SK-N-SH treated with all-trans-retinoic acid at 6 μM for 48 hours (cell line): ENCODE data around the gene CEP290.

Experiments
- ATAC-seq: fragments of 200-7000 bp; cut with Tn5 transposase; 3 replicates; pipeline ENCODE4 v1.9.1; 2020; ENCODE audit warnings: mild to moderate bottlenecking, moderate library complexity
- ARNTL ChIP-seq: fragments of 450-650 bp; formaldehyde crosslinking; IDR thresholded peaks from 2 replicates; pipeline ENCODE4 v1.5.0; 2020; ENCODE audit warnings: low read depth, mild to moderate bottlenecking, moderate library complexity, borderline replicate concordance
- BACH2 ChIP-seq: fragments of 250-450 bp; sonication (Bioruptor Pico); IDR thresholded peaks from 2 replicates; pipeline ENCODE4 v1.9.0; 2021; ENCODE audit warnings: mild to moderate bottlenecking, borderline replicate concordance
- CSDC2 ChIP-seq: fragments of 250-450 bp; sonication (Bioruptor Pico); IDR thresholded peaks from 2 replicates; pipeline ENCODE4 v1.5.0; 2020; ENCODE audit warnings: mild to moderate bottlenecking, moderate library complexity
- CSRNP3 ChIP-seq: fragments of 250-450 bp; sonication (Bioruptor Pico); IDR thresholded peaks from 2 replicates; pipeline ENCODE4 v1.5.1; 2021; ENCODE audit warnings: mild to moderate bottlenecking, moderate library complexity
- ESRRG ChIP-seq: fragments of 250-450 bp; sonication (Bioruptor Pico); IDR thresholded peaks from 2 replicates; pipeline ENCODE4 v1.6.1; 2021; ENCODE audit warnings: mild to moderate bottlenecking
- ISL1 ChIP-seq: fragments of 250-450 bp; sonication (Bioruptor Pico); IDR thresholded peaks from 2 replicates; pipeline ENCODE4 v2.1.2; 2022; ENCODE audit warnings: mild to moderate bottlenecking, moderate library complexity
- OSR1 ChIP-seq: fragments of 250-450 bp; sonication (Bioruptor Pico); IDR thresholded peaks from 2 replicates; pipeline ENCODE4 v1.8.0; 2022; ENCODE audit warnings: moderate library complexity, mild to moderate bottlenecking, inconsistent platforms
- PATZ1 ChIP-seq: fragments of 250-450 bp; sonication (Bioruptor Pico); IDR thresholded peaks from 2 replicates; pipeline ENCODE4 v1.8.0; 2020; ENCODE audit warnings: mild to moderate bottlenecking, moderate library complexity, borderline replicate concordance
- PPARA ChIP-seq: fragments of 250-450 bp; sonication (Bioruptor Pico); IDR thresholded peaks from 2 replicates; pipeline ENCODE4 v1.5.0; 2020; ENCODE audit warnings: mild to moderate bottlenecking, borderline replicate concordance
- RARB ChIP-seq: fragments of 250-450 bp; sonication (Bioruptor Pico); IDR thresholded peaks from 2 replicates; pipeline ENCODE4 v1.8.0; 2021; ENCODE audit warnings: mild to moderate bottlenecking, moderate library complexity
- SNAI2 ChIP-seq: fragments of 250-450 bp; sonication (Bioruptor Pico); IDR thresholded peaks from 2 replicates; pipeline ENCODE4 v1.5.0; 2020; ENCODE audit warnings: mild to moderate bottlenecking, moderate library complexity
- TCF4 ChIP-seq: fragments of 250-450 bp; sonication (Bioruptor Pico); IDR thresholded peaks from 2 replicates; pipeline ENCODE4 v1.8.0; 2021; ENCODE audit warnings: mild to moderate bottlenecking, moderate library complexity, borderline replicate concordance
- TOX ChIP-seq: fragments of 250-450 bp; sonication (Bioruptor Pico); IDR thresholded peaks from 2 replicates; pipeline ENCODE4 v1.8.0; 2021; ENCODE audit warnings: mild to moderate bottlenecking, moderate library complexity, borderline replicate concordance
- ZC3H10 ChIP-seq: fragments of 250-450 bp; sonication (Bioruptor Pico); IDR thresholded peaks from 2 replicates; pipeline ENCODE4 v1.5.1; 2021; ENCODE audit warnings: mild to moderate bottlenecking, moderate library complexity
- ZFP30 ChIP-seq: fragments of 450-650 bp; formaldehyde crosslinking; IDR thresholded peaks from 2 replicates; pipeline ENCODE4 v1.5.0; 2022; ENCODE audit warnings: mild to moderate bottlenecking, moderate library complexity
- ZNF70 ChIP-seq: fragments of 450-650 bp; formaldehyde crosslinking; IDR thresholded peaks from 2 replicates; pipeline ENCODE4 v1.5.0; 2020; ENCODE audit warnings: mild to moderate bottlenecking, moderate library complexity
- TF ChIP-seq, protein P1 (sequence below): fragments of 250-450 bp; sonication (Bioruptor Pico); IDR thresholded peaks from 2 replicates; pipeline ENCODE4 v1.5.1; 2020; ENCODE audit warnings: low read depth, mild to moderate bottlenecking, moderate library complexity
- TF ChIP-seq, protein P2 (sequence below): fragments of 250-450 bp; sonication (Bioruptor Pico); IDR thresholded peaks from 2 replicates; pipeline ENCODE4 v1.5.0; 2020; ENCODE audit warnings: mild to moderate bottlenecking, moderate library complexity

Gene CEP290

DNA sequence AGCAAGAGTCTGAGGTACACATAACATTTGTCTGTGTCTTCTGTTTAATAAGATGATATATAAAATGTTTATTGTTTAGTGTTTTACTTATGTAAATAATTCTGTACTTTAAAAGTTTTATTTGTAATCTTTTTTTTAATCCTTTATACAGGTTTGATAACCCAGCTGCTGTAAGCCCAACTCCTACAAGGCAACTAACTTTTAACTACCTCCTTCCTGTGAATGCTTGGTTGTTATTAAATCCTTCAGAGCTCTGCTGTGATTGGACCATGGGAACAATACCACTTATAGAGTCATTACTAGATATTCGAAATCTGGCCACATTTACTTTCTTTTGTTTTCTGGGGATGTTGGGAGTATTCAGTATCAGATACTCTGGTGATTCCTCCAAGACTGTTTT lies 24.3 kb upstream of the CEP290 start (continued):
- TF ChIP-seq, protein P1, sequence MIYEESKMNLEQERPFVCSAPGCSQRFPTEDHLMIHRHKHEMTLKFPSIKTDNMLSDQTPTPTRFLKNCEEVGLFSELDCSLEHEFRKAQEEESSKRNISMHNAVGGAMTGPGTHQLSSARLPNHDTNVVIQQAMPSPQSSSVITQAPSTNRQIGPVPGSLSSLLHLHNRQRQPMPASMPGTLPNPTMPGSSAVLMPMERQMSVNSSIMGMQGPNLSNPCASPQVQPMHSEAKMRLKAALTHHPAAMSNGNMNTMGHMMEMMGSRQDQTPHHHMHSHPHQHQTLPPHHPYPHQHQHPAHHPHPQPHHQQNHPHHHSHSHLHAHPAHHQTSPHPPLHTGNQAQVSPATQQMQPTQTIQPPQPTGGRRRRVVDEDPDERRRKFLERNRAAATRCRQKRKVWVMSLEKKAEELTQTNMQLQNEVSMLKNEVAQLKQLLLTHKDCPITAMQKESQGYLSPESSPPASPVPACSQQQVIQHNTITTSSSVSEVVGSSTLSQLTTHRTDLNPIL (CRISPR knock-in tag) = no peak
- TF ChIP-seq TOX (CRISPR knock-in tag) = no peak

DNA sequence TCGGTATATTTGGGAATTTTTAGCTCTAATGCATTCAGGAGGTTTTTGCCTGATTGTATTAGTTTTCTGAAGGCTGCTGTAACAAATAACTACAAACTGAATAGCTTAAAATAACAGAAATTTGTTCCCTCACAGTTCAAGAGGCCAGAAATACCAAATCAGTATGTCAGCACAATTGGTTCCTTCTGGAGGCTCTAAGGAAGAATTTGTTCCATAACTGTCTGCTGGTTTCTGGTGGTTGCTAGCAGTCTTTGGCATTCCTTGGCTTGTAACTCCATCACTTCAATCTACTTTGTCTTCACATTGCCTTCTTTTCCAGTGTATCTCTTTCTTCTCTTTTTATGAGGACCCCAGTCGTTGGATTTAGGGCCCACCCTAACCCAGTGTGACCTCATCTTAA lies 21.5 kb upstream of the CEP290 start:
- TF ChIP-seq, protein P1 (CRISPR knock-in tag) = no peak
- no peak for TF ChIP-seq CSRNP3 (CRISPR knock-in tag)
- TF ChIP-seq ESRRG (CRISPR knock-in tag) = no peak
- TF ChIP-seq SNAI2 (CRISPR knock-in tag) = no peak
- TF ChIP-seq, protein P2, sequence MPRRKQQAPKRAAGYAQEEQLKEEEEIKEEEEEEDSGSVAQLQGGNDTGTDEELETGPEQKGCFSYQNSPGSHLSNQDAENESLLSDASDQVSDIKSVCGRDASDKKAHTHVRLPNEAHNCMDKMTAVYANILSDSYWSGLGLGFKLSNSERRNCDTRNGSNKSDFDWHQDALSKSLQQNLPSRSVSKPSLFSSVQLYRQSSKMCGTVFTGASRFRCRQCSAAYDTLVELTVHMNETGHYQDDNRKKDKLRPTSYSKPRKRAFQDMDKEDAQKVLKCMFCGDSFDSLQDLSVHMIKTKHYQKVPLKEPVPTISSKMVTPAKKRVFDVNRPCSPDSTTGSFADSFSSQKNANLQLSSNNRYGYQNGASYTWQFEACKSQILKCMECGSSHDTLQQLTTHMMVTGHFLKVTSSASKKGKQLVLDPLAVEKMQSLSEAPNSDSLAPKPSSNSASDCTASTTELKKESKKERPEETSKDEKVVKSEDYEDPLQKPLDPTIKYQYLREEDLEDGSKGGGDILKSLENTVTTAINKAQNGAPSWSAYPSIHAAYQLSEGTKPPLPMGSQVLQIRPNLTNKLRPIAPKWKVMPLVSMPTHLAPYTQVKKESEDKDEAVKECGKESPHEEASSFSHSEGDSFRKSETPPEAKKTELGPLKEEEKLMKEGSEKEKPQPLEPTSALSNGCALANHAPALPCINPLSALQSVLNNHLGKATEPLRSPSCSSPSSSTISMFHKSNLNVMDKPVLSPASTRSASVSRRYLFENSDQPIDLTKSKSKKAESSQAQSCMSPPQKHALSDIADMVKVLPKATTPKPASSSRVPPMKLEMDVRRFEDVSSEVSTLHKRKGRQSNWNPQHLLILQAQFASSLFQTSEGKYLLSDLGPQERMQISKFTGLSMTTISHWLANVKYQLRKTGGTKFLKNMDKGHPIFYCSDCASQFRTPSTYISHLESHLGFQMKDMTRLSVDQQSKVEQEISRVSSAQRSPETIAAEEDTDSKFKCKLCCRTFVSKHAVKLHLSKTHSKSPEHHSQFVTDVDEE (CRISPR knock-in tag) = no peak
- no peak for TF ChIP-seq ZNF70 (CRISPR knock-in tag)
- TF ChIP-seq BACH2 = no peak
- TF ChIP-seq TOX (CRISPR knock-in tag) = no peak
- no peak for ATAC-seq

- no peak for ATAC-seq
- no peak for TF ChIP-seq CSDC2
- TF ChIP-seq, all 23 proteins: peak for 0
These were observed 14.3 kb upstream of the CEP290 start for GRCh38 chr12:88156075-88156654.

DNA sequence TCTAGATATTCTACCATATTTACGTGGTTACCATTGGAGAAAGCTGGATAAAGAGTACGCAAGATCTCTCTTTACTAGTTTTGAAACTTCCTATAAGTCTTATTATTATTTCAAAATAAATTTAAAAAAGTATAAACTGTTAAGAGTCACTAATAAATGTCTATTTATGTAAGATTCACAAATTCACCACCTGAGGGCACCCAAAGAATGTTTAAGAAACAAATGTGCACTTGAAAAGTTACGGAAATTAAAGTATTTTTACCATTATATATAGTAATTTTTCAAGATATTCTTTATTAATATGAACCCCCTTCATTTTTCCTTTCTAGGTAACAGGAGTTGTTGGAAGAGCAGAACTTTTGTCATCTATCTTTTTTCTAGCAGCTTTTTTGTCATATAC lies 12.1 kb upstream of the CEP290 start:
- ATAC-seq = no peak
- TF ChIP-seq ISL1 (CRISPR knock-in tag) (no peak), CSRNP3 (CRISPR knock-in tag) (no peak), OSR1 (CRISPR knock-in tag) (no peak), CSDC2 (no peak), RARB (no peak), ZFP30 (CRISPR knock-in tag) (no peak), TOX (CRISPR knock-in tag) (no peak), PPARA (CRISPR knock-in tag) (no peak), ZNF70 (CRISPR knock-in tag) (no peak), ZC3H10 (no peak), PATZ1 (CRISPR knock-in tag) (no peak), SNAI2 (CRISPR knock-in tag) (no peak), TCF4 (no peak), ESRRG (CRISPR knock-in tag) (no peak), ARNTL (CRISPR knock-in tag) (no peak)
